HG02759 (cell line): ENCODE data around the gene GRN.
"Not testable (repeated sequence)": the region's sequence is repeated elsewhere in the genome, so short reads cannot be mapped to it uniquely, and the experiment has no call there.

Source experiments
- ATAC-seq: cut with Tn5 transposase; IDR thresholded peaks from one replicate; pipeline ENCODE4 v1.9.1; 2021; ENCODE audit warnings: mild to moderate bottlenecking, moderate library complexity; ENCODE audit not compliant: unreplicated experiment

Gene GRN

DNA sequence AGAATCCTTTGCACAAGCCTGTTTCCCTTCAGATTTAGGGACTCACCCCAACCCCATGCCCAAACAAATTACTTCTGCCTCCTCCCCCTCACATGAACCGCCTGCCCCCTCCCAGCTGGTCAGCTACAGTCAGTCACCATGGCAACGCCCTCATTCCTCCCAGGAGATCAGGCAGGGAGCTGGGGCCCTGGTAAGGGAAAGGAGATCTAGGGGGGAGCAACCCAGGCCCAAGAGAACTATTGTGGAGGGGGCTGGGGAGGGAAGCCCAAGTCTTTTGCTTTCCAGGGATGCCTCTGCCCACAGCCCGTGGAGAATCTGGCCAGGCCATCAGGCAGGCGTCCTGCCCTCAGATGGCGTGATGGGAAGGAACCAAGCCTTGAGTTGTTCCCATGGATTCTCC lies 15.7 kb downstream of the GRN start:
- ATAC-seq: no peak

DNA sequence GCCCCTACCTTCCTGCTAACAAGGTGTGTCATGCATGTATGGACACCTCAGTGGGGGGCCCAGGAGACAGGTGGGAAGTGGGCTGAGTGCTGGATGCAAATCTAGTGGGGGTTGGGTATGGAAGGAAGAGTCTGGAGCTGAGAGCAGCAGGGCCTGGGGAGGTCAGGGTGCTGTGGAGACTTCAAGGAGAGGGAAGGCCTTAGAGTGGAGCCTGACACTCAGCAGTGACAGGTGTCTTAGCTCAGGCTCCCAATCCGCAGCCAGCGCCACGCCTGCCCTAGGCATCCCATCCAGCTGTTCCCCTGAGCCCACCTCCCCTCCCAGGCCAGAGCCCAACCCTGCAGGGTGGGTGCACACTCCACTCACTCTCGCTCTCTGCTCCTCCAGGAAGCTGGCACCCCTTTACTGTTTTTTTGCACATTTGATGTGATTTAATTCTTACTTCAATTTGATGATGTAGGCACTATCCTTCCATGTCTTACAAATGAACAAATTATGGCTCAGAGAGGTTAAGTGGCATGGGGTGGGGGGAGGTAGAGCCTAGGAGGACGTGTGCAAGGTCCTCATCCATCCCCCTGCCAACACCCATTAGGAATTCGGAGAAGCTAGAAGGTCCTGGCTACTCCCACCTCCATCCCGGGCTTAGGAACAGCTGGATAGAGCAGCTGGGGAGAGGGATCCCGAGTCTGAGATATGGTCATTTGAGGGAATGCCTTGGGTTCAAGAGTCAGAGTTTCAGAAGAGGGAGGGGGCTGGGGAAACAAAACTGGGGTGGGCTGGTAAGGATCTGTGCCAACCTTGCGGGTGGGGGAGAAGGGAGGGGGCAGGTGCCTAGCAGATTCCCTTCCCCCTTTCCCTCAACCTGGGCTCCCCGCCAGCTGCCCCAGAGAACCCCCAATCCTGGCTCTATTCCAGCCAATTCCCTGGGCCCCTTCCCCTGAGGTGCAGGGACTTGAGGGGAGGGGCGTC lies 16.5 kb downstream of the GRN start:
- ATAC-seq: no peak

DNA sequence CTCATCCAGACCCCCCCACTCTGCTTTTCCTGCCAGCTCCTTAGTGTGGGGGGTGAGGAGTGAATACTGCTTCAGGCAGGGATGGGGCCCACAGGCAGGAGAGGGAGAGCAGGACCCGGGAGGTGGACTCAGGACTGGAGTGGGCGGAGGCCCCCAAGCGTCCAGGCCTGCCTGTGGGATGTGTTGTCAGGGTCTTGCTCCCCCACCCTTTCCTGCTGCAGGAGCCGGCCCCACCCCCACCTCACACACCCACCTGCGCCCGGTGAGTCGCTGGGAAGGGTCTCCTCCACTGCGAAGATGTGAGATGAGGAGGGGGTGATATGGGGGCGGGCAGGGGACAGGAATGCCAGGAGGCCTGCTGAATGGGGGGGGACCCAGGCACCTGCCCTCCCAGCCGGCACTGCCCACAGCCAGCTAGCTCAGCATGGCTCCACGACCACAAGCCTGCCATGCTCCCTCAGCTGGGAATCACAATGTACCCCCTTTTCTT lies 17.4 kb downstream of the GRN start:
- ATAC-seq: no peak

DNA sequence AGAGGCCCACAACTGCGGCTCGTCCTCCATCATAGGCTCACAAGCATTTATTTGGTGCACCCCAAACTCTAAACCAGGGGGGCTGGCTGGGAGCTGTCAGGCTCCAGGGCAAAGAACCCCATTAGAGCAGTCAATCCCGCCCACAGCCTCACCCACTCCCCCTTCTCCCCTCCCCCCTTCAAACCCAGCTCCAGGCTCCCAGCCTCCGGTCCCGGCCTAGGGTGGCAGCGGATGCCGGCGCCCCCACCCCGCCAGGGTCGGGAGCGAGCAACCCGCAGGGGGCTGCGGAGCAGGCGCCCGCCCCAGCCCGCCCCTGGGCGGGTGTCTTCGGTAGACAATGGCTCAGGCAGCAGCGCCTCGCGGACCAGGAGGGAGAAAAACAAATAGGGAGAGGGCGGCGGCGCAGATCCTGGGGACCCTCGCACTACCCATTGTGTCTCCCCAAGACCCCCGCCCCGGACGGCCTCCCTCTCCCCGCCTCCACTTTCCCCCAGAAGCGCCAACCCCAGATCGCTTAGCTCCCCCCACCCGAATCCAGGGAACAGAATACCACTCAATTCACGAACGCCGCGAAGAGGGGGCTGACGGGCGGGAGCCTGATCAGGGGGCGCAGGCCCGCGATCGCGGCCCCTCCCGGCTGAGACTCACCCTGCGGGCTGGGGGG lies 18.0 kb downstream of the GRN start:
- ATAC-seq: no peak

DNA sequence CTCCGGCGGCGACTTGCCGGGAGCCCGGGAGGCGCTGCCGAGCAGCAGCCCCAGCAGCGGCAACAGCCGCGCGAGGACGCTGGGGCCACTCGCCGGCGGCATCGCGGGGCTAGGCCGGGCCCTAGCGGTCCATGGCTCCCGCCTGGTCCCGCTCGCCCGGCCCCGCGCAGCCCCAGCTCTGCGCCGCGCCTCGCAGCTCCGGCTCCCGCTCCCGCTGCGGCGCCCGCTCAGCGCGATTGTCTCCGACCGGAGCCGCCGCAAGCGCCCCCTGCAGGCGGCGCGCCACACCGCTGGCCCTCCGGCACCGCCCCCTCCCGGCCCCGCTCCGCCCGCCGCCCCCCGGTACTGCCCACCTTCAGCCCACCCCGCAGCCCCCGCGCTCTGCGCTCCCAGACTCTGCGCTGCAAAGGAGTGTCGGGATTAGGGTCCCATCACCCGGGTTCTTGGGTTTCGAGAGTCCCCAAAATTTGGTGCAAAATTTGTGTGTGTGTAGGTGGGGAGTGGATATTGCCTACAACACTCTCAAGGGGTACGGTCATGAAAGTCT lies 18.6 kb downstream of the GRN start, which contains the start of gene FAM171A2:
Gene FAM171A2, minus strand, starts transcription at position 241 of the 547 bp plus-strand sequence. Its CDS starts 139 bp downstream, at position 102.
- ATAC-seq: peak; percentile 74

DNA sequence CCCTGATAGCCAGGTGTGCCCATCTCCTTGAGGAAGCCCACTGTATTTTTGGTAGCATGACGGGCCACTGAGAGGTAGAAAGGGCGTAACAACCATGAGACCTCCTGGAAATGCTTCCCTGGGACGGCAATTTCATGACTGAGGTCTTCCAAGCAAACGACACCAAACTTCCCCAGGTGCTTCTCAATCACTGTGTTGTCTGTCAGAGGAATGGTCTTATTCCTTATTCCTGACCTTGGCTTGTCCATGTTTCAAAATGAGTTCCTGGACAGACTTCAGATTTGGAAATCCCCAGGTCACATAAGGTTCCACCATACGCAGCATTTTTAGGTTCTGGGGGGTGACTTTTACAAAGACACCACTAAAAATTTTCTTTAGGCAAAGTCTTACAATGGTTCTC lies 19.9 kb downstream of the GRN start:
- not testable (repeated sequence) for ATAC-seq

DNA sequence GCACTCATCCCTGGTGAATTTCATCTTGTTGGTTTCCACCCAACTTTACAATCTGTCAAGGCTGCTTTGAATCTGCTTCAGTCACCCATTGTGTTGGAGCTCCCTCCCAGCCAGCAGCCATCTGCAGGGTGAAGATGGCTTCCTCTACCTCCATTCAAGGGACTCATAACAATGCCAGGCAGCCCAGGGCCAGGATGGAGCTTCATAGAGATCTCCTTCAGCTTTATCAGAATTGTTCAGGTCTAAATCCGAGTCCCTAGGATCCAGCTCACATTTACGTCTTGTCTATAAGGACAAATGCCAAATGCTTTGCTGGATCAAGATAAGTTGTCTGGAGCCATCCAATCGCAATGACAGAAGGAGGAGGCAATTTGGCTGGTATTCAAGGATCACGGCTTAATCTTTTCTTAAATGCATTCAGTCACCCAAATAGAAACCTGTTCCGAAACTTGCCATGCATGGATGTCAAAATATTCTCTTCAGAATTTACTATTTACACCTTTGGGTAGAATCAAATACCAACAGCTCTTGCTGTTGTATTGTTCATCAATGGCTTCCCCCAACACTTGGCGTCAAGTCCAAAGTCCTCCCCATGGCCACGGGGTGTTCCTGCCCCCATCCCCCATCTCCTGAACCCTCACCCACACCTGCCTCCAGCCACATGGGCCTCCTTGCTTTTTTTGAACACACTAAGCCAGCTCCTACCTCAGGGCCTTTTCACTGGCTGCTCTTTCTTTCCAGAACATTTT lies 22.3 kb downstream of the GRN start:
- no peak for ATAC-seq

DNA sequence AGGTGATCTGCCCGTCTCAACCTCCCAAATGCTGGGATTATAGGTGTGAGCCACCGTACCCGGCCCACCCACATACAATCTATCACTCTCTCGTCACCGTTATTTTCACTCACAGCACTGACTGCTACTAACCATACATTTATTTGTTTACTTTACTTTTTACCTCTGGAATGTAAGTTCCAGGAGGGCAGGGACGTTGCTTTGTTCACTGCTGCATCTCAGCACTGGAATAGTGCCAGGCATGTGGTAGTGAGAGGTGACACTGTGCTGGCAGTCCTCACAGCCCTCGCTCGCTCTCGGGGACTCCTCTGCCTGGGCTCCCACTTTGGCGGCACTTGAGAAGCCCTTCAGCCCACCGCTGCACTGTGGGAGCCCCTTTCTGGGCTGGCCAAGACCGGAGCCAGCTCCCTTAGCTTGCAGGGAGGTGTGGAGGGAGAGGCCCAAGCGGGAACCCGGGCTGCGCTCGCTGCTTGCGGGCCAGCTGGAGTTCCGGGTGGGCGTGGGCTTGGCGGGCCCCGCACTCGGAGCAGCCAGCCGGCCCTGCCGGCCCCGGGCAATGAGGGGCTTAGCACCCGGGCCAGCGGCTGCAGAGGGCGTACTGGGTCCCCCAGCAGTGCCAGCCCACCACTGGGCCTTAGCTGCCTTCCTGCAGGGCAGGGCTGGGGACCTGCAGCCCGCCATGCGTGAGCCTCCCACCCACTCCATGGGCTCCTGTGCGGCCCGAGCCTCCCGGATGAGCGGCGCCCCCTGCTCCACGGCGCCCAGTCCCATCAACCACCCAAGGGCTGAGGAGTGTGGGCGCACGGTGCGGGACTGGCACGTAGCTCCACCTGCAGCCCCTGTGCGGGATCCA lies 23.5 kb downstream of the GRN start:
- ATAC-seq: not testable (repeated sequence)

DNA sequence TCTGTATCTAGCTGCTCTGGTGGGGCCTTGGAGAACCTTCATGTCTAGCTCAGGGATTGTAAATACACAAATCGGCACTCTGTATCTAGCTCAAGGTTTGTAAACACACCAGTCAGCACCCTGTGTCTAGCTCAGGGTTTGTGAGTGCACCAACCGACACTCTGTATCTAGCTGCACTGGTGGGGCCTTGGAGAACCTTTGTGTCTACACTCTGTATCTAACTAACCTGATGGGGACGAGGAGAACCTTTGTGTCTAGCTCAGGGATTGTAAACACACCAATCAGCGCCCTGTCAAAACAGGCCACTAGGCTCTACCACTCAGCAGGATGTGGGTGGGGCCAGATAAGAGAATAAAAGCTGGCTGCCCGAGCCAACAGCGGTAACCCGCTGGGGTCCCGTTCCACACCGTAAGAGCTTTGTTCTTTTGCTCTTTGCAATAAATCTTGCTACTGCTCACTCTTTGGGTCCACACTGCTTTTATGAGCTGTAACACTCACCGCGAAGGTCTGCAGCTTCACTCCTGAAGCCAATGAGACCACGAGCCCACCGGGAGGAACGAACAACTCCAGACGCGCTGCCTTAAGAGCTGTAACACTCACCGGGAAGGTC lies 24.4 kb downstream of the GRN start:
- not testable (repeated sequence) for ATAC-seq

DNA sequence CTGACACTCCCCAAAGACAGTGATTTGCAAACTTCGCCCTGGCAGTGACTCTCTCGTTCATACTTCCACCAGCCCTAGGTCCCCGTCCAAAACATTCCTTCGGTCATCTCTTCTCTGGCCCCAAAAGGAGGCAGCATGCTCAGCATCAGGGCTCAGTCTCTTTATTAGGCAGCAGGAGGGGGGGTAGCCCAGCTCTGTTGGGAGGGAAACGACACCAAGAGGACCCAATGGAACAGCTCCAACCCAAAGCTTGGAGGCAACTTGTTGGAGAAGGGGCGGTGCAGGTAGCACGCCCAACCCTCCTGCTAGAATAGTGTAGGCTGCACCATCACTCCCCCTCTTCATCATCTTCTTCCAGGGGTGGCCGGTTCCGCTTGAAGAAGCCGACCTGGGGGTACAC lies 26.9 kb downstream of the GRN start:
- ATAC-seq: no peak

DNA sequence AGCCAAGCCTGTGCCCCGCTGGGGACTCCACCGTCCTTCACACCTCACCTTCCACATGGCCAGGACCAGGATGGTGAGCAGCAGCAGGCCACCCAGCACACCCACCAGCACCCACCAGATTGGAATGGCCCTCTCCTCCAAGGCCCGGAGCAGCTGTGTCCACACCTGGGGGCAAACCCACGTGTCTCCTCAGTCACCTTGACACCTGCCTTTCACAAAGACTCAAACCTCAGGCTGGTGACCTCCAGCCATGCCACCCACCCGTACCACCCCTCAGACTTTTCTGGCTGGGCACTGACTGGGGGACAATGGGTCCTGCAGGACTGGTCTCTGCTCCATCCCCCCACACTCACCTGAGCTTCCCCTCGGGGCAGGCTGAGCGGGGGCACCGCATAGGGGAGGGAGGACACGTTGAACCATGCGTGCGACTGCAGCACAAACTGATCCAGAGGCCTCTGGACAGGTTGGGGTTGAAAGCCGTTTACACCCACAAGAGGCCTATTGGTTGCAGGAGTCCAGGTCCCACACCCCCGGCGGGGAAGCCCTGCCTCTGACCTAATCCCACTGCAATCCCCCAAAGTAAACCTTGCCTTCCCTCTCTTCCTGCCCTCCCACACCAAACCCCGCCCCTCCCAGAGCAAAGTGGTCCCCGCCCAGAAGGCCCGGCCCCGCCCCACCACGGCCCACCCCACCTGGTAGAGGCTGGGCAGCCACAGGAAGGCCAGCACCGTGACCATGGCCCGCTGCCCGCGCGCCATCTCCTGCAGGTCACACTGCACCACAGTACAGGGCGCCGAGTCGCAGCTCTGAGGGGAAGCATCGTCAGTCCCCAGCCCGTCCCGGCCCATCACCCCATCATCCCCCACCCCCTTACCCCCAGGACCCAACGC lies 29.4 kb downstream of the GRN start:
- no peak for ATAC-seq

DNA sequence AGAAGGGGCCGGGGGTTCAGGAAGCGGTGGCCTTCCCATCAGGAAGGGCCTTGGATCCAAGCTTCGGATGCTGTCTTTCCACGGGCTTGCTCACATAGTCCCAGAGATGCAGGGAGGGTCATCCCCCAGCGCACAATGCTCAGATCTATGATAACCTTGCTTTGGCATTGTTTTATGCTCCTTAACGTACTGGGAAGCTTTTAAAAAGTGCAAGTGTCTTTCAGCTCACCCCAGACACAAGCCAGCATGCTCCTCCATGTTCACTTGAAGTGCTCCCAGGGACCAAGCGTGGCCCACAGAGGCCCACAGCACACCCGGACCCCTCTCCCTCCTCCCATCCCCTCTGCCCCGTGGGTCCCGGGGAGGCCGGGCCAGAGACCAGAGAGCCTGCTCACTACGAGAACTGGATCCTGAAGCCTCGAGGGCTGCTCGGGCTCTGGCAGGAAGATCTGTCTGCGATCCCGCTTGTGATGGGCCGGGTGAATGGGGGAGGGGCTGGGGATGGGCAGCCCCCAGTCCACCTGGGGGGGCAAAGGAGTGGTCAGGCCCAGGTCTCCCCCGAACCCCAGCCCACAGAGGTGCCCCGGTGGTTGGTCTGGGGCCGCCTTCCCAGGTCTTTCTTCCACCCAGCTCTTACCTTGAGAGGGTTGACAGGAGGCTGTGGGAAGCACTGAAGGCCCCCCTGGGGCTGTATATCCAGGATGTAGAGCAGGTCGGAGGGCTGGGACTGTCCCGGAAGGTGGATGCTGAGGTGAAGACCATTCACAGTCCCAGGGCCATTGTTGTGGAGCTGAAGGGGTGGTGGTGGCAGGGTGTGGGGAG lies 30.3 kb downstream of the GRN start:
- ATAC-seq: no peak

DNA sequence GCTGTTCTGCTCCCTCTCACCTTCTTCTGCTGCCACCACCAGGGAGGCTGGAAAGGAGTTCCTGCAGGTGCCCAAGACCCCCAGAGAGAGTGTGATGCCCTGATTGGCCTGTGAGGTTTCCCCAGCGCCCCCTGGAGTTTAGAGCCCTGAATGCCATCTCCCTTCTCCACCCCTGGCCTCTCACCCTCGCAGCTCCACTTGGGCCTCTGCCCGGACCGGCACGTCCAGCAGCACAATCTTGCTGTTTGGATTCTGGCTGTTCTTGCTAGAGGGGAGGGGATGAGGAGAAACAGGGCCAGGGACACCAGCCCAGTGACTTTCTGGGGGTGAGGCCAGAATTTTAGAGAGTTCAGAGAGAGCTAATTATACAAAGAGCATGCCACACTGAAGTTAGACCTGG lies 31.0 kb downstream of the GRN start:
- no peak for ATAC-seq

DNA sequence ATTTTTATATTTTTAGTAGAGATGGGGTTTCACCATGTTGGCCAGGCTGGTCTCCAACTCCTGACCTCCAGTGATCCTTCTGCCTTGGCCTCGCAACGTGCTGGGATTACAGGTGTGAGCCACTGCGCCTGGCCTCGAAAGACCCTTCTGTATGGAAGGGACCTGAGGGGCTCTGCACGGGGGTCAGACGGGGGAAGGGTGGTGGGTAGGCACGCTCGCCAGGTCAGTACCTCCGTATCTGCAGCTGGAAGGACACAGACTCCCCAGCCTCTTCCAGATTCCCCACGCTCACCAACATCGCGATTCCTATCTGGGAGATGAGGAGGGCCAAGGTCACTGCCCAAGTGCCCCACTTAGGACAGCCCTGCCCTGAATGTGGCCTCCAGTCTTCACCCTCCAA lies 31.7 kb downstream of the GRN start:
- no peak for ATAC-seq

DNA sequence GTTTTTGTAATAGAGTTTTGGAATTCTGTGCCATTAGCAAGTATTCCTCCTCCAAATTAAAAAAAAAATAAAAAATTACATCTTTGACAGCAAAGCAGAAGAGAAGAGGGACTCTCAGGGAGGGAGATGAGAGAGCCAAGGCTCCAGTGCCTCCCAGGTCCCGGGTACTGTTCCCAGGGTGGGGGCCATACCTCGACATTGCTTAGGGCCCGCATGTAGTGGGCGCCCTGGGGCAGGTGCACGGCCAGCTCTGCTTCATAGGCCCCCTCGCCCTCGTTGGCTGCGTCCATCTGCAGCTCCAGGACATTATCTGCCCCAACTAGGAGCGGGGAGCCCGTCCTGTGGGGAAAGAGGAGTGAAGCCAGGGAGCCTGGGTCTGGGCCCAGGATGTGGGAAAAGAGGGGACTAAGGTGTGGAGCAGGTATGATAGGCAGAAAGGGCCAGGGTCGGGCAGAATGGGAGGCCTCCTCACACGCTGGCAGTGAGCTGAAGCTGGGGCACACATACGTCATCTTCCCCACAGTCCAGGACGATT lies 33.1 kb downstream of the GRN start:
- ATAC-seq: no peak

DNA sequence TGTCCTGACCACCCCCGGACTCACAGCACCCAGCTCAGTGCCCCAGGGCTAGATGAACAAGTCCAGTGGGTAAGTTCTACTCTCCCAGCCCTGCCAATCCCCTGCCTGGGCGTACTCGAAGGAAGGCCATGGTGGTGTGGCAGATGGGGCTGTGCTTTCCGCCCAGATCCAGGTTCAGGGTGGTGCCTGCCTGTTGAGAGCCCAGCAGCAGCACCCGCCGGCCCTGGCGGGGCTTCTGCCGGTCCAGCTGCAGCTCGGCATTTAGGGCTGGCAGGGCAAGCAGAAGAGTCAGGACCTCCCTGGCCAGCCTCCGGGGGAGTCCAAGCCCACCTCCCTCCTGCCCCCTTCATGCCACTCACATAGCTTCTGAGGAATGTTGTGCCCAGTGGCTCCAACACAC lies 34.8 kb downstream of the GRN start:
- ATAC-seq: no peak

DNA sequence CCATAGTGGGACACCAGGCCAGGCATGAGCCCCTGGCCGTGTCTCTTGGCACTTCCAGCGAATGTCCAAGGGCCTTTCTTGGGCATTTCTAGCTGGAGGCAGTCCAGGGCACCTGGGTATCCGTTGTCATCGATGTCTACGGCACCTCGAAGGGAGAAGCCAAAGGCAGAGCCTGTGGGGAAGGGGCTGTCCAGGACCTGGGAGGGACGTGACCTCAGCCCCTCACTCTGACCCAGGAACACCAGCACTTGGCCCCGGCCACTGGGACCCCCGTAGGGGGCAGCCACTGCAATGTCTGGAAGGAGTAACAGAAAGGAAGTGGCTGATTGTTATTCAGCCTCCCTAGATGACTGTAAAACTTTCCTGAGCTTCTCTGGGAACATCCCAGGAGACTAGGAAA lies 35.7 kb downstream of the GRN start:
- no peak for ATAC-seq
